GM18909 (cell line): ENCODE measurements around the gene APCDD1.

Experiments
- ATAC-seq: cut with Tn5 transposase; IDR thresholded peaks from one replicate; pipeline ENCODE4 v1.9.1; 2021; ENCODE audit warnings: mild to moderate bottlenecking; ENCODE audit not compliant: unreplicated experiment, poor library complexity

APCDD1 gene

GRCh38 chr18:10430677-10431076, 23.8 kb upstream of the APCDD1 start:
- ATAC-seq: no peak

GRCh38 chr18:10431680-10432079, 22.8 kb upstream of the APCDD1 start:
- ATAC-seq: no peak

- ATAC-seq: no peak
Measured at GRCh38 chr18:10432781-10433180, 21.7 kb upstream of the APCDD1 start.

GRCh38 chr18:10436160-10436559, 18.3 kb upstream of the APCDD1 start:
- no peak for ATAC-seq

DNA sequence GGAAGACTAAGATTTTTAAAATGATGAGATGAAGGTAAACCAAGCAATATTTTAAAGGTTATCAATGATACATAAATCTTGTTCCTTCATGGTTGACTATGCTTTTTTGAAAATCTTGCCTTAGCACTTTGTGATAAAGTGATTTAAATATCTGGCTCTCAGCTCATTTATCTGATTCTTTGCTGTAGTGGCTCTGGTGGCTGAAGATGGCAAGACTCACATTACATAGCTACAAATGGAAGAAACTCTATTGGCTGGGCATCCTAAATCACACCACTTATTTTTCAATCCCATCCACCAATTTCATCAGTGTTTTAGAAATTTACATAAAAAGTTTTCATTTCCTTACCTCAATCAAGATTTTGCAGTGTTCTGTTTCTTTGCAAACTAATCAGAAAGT, 16.6 kb upstream of the APCDD1 start:
- no peak for ATAC-seq

GRCh38 chr18:10439898-10440297, 14.5 kb upstream of the APCDD1 start:
- ATAC-seq: no peak

DNA sequence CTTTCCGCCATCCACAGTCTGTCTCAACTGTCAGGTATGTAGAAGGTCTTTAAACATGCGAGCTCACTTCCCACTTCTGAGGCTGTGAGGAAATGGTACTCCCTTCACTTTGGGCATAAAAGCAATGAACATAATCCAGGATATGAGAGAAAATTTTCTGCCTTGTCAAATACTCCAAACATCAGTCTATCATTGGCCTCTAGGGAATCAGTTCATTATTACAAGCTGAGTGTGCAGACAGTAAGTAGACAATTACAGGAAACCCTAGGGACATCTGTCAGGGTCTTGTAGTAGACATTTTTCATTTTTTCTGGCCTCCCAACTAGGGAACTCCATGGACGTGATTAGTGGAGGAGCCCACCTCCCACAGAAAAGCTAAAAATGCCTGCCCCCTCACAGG, 13.6 kb upstream of the APCDD1 start:
- ATAC-seq: no peak

- no peak for ATAC-seq
Measured at GRCh38 chr18:10441472-10441871, 13.0 kb upstream of the APCDD1 start.

GRCh38 chr18:10442551-10442971, 11.9 kb upstream of the APCDD1 start:
- no peak for ATAC-seq

- ATAC-seq: no peak
Measured at GRCh38 chr18:10443001-10443400, 11.4 kb upstream of the APCDD1 start.

- ATAC-seq: no peak
Measured at GRCh38 chr18:10444314-10445006, 10.0 kb upstream of the APCDD1 start.

DNA sequence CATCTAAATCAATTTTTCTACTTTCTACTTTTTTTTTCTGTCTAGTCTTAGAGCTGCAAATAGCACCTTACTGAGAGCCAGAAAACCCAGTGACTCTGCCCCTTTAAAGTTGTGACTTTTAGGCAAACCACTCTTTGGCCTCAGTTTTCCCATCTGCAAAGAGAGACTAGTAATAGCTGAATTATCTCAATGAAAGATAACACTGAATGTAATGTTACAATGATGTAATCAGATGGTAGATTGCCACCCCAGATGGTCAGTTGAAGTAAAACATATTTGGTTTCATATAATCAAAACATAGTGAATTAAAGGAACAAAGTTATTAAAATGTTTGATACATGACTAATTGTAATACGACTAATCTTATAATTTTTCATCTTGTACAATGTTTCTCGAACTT, 5.0 kb upstream of the APCDD1 start:
- no peak for ATAC-seq

GRCh38 chr18:10450986-10451385, 3.4 kb upstream of the APCDD1 start:
- ATAC-seq: no peak

GRCh38 chr18:10453261-10453805, 1.1 kb upstream of the APCDD1 start:
- ATAC-seq: no peak

GRCh38 chr18:10454681-10455557, 484 bp downstream of the APCDD1 start:
- no peak for ATAC-seq

DNA sequence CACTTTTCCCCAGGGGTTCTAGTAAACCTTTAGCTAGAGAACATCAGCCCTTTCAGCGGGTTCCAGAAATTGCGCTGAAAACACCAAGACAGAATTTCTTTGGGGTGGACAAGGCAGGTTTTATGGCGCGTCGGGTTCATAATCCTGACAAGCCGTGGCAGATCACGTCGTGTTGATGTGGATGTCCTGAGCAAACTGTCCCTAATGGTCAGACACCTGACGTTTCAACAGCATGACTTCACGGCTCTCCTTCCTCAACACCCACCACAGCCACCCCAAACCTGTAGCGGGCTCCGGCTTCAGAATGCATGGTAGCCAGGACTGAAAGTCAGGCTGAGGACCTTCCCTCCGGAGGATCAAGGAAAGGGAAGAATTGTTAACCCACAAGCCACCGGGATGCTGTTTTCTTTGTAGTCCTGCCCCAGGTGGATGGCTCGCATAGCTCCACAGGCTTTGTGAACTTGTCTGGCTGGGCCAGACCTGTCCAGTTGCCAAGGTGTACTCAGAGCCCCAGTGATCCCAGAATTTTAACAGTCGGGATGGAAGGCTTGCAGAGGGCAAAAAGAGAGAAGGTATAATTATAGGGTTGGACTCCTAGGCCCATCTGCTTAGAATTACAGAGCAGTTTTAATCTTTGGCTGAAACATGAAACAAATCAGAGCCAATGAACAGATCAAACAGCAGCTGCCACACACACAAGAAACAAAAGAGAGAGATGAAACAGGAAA, 1.5 kb downstream of the APCDD1 start:
- no peak for ATAC-seq

- ATAC-seq: no peak
Measured at GRCh38 chr18:10456718-10457117, 2.3 kb downstream of the APCDD1 start.

DNA sequence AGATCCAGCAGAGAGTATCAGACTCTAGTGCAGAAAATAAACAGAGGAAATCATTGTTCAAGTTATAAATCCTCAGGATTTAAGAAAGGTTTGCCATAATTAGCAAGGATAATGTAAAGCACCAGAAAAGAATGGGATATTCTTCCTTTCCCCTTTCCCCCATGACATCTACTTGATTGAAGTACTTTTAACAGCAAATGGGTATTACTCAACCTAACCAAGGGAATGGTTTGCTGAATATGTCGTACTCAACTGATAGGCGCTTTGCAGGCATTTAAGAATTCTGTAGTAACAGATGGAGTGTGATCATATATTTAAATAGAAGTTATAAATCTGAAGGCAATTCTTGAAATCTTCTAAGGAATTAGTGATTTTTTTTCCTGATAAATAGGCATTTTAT, 2.7 kb downstream of the APCDD1 start:
- ATAC-seq: no peak

DNA sequence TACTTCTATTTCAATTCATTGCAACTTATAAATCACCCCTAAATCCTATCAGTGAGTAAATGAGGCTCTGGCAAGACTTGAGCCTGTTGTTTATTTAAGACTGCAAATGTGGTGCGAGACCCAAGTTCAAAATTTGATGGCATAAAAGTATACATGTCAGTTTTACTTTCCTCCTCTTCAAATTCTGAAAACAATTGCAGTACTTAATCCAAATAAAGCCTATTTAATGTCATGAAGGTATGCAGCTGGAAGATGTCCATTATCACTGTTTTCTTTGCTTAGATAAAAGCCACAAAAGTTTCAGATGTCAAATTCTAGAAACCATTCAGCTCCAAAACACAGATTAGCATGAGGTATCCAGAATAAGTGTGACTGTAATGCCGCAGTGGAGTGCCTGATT, 3.3 kb downstream of the APCDD1 start:
- no peak for ATAC-seq

DNA sequence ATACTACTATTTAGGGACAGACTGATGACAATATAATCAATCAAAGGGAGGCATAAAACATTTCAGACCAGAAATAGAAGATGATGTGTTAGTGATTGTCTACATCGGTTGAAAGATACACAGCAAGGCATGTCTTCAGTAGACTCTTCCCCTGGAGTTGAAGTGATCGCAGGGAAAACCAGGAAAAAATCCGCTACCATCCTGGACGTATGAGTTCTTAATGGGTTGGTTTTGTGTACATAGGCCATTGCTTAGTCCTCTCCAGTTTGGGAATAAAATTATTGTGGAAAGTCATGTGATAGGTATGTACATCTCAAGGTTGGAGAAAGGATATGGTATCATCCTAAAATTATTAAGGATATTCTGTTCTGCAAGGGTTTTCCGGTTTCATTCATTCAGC, 4.3 kb downstream of the APCDD1 start:
- ATAC-seq: no peak

DNA sequence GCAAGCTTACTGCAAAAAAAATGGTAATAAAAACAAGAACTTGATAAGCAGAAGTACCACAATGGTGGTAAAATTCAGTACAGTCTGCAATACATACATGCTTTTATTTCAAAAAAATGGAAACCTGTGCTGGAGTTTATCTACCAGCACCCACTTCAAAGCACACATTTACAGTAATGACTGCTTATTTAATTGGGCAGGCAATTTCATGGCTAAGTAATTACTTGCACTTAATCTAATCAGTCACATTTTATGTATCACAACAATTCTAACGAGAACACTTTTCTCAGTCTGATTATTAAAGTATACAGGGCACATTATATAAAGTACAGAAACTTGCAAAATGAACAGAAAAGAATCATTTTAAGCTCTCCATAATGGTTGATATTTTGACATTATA, 5.2 kb downstream of the APCDD1 start:
- ATAC-seq: no peak
